HFF-Myc (cell line): ENCODE measurements around the gene PPP4R1.

ENCODE experiments used
- DNase-seq: peaks from one replicate; pipeline ENCODE4 v3.0.0-alpha.2; 2011; ENCODE audit warnings: low read depth; ENCODE audit errors: extremely low read depth
- H3K4me3 ChIP-seq: replicated peaks from 2 replicates; pipeline ENCODE4 v1.5.1; 2011; ENCODE audit warnings: low read depth, mild to moderate bottlenecking, control low read depth, low read length
- CTCF ChIP-seq: IDR thresholded peaks from 2 replicates; pipeline ENCODE4 v1.5.1; 2012; ENCODE audit warnings: mild to moderate bottlenecking, low read depth, low read length, control low read depth; ENCODE audit errors: missing control alignments

PPP4R1 gene

GRCh38 chr18:9578306-9578705 lies 36.1 kb downstream of the PPP4R1 start:
- DNase-seq, result no peak
- no peak for TF ChIP-seq CTCF
- no peak overlapping the region for H3K4me3 ChIP-seq

GRCh38 chr18:9577361-9577760 lies 37.0 kb downstream of the PPP4R1 start:
- no peak for DNase-seq
- no peak for TF ChIP-seq CTCF
- H3K4me3 ChIP-seq, result no peak overlapping the region

- no peak overlapping the region for H3K4me3 ChIP-seq
- peak; percentile 87 for DNase-seq
- TF ChIP-seq CTCF, result peak; percentile 76
Measured at GRCh38 chr18:9575558-9575957, 38.8 kb downstream of the PPP4R1 start.

- no peak overlapping the region for H3K4me3 ChIP-seq
- TF ChIP-seq CTCF, result no peak
- no peak for DNase-seq
Measured at GRCh38 chr18:9574473-9575115, 39.8 kb downstream of the PPP4R1 start.

GRCh38 chr18:9571546-9571945 lies 42.8 kb downstream of the PPP4R1 start:
- no peak for TF ChIP-seq CTCF
- no peak overlapping the region for H3K4me3 ChIP-seq

GRCh38 chr18:9570255-9570654 lies 44.1 kb downstream of the PPP4R1 start:
- DNase-seq, result no peak
- TF ChIP-seq CTCF, result no peak
- H3K4me3 ChIP-seq, result no peak overlapping the region

More at GRCh38 chr18:9571546-9571945, 42.8 kb downstream of the PPP4R1 start:
- DNase-seq, result no peak

GRCh38 chr18:9569178-9569577 lies 45.2 kb downstream of the PPP4R1 start:
- TF ChIP-seq CTCF, result no peak
- DNase-seq, result no peak
- H3K4me3 ChIP-seq, result no peak overlapping the region
